ELF-1 (cell line): ENCODE measurements around the gene INF2.

ENCODE experiments used
- DNase-seq: peaks from one replicate; pipeline ENCODE4 v3.0.0-alpha.2; 2016; ENCODE audit warnings: low read depth, low spot score

The INF2 gene

DNA sequence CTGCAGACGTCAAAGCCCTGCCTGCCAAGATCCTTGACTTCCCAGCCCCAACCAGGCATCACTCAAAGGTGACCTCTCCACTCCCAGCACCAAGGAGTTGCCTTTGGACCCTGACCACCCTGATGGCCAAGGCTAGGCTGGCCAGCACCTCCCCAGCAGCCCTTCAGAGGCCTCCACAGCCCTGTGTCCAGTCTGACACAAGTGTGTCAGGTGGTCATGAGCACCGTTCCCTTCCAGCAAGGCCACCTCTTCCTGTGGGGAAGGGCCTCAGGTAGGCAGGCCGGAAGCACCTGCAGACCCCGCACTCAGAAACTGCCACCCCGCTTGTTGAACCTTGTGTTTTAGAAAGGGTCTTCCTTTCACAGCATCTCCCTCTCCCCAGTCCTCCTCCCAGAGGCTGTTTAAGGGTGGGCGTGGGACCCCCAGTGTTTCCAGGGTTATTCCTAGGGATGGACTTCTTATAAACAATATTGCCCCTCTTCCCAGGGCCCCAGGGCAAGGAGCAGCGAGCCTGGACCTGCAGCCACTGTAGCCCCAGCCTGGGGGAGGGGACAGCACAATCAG is 13.2 kb upstream of the INF2 start:
- DNase-seq, result no peak

DNA sequence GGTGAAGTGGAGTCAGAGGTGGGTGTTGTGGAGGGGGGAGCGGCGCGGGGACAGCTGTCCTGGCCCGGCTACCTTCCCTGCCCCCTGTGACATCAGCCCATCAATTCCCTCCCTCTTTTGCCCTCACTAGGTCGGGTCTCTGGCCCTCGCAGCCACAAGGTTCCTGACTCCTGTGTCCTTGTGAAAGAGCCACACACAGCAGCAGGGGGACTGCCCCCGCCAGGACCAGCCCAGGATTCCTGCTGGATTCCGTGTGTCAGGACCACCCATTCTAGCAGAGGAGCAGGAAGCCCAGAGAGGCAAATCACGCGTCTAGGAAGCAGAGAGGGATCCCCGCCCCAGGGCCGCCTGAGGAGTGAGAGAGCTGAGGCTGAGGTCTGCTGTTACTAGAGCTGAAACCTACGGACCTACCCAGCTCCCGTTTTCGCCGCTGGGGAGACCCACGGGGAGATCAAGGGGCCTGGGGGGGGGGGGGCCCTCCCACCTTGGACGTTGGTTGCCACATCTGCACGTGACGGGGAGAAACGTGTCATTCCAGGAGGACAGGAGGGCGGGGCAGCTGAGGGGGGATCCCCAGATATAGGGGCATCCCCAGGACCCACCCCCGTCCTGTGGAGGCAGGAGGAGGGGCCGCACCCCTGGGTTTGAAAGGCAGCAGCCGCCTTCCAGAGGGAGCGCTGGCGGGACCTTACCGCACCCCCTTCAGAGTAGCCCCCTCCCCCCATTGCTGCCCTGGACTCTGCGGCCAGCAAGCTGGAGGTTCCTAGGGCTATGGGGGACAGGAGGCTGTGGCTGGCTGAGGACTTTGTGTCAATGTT is 12.5 kb upstream of the INF2 start:
- DNase-seq, result peak; percentile 76

DNA sequence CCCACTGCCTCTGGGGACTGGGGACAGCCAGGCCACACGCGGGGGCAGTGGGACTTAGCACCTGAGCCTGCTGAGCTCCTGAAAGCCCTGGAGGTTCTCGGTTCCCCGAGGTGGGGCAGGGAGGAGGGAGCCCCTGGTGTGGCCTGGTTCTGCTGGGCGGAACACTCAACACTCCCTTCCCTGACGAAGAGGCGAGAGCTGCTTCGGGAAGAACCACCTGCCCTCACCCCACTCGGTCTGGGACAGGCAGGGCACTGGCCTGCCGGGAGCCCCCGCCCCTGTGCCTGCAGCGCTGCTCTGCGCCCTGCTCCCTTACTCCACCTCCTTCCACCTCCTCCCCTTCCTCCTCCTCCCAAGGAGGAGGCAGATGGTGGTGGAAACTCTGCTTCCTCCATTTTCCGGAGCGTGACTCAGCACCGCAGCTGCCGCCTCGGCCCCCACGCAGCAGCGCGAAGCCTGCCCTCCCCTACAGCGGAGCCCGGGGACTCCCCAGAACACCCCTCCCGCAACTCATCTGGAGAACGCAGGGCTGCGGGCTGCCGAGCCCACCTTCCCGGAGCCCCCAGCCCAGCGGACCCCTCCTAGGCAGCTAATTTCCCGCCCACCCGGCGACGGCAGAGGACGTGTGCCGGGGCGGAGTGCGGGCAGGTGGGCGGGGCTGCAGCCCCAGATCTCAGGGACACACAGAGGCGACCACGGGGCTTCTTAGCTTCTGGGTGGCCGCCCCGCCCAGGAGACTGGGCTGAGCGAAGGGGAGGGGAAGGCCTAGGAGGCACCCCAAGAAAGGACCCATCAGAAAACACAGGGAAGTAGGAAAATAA is 11.7 kb upstream of the INF2 start:
- DNase-seq, result peak; percentile 87

DNA sequence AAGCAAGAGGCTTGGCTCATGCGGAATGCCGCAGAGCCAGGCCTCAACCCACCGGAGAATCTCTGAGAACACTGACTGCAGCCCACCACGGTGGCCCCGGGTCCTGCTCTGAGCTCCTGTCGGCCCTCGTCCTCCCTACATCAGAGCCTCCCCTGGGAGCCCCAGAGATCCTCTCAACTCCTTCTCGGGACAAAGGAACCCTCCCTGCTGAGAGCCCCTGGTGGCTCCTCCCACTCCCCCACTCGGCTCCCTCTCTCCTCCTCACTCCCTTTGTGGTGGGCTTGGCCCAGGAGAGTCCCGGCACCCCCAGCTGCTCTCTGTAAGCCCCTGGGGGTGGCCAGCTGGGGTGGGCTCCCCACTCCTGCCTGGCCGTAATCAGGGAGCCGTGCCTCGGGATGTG is 11.1 kb upstream of the INF2 start:
- DNase-seq, result peak; percentile 62

DNA sequence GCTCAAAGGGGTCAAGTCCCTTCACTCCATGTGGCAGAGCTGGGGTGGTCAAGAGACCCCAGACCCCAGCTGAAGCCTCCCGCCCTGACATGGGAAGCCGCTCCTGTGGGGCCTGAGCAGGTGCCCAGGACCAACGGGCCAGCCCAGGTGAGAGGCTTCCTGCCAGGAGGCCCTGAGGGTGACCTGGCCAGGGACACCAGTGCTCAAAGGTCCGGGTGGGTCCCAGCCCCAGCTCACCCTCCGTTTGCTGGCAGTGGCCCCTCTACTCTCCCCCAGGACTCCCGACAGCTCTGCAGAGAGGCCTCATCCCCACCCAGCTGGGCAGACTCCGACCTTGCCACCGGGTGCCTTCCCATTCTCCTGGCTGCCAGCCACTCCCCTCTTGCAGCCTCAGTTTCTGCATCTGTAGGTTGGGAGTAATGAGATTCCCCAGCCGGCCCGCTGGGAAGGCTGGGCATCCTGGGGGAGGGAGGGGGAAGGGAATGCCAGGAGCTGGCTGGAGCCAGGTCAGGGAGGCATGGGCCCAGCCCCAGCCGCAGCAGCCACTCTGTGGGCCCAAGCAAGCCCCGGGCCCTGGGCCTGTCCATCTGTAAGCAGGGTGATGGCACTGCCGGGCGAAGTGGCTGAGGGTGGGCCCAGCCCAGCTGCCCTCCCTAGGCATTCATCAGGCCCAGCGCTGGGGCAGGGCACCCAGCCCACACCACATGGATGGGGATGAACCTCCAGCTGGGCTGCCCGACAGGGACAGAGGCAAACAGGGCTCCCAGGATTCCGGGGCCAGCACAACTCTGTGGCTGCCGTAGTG is 10.3 kb upstream of the INF2 start:
- DNase-seq, result no peak

DNA sequence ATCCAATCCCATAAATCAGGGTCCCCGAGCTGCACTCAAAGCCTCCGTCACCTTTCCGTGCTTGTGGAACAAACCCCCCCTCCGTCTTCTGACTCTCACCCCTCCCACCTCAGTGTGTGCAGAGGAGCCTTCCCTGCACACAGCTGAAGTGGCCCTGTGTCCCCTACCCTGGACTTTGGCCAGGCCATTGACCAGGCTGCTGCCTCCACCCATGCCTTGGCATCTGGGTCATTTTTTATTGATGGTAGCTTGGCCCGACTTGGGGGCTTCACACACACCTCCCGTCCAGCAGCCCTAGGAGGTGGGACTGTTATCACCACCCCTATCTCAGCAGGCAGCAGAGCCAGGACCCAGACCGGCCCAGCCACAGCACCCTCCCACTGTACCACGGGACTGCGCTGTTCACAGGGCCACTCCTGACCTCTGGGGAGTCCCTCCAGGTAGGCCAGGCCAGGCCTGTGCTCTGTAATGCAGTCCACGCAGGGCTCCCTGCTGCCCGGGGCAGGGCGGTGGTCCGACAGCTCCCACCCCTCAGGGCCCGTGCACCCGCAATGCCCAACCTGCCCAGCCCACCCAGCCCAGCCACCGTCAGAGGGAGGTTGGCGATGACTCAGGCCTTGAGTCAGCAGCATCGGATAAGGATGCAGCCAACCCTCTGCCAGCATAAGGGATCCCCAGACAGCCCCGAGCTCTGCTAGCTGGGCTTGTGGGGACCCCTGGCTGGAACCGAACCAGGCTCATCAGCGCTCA is 9.2 kb upstream of the INF2 start:
- DNase-seq, result peak; percentile 76

DNA sequence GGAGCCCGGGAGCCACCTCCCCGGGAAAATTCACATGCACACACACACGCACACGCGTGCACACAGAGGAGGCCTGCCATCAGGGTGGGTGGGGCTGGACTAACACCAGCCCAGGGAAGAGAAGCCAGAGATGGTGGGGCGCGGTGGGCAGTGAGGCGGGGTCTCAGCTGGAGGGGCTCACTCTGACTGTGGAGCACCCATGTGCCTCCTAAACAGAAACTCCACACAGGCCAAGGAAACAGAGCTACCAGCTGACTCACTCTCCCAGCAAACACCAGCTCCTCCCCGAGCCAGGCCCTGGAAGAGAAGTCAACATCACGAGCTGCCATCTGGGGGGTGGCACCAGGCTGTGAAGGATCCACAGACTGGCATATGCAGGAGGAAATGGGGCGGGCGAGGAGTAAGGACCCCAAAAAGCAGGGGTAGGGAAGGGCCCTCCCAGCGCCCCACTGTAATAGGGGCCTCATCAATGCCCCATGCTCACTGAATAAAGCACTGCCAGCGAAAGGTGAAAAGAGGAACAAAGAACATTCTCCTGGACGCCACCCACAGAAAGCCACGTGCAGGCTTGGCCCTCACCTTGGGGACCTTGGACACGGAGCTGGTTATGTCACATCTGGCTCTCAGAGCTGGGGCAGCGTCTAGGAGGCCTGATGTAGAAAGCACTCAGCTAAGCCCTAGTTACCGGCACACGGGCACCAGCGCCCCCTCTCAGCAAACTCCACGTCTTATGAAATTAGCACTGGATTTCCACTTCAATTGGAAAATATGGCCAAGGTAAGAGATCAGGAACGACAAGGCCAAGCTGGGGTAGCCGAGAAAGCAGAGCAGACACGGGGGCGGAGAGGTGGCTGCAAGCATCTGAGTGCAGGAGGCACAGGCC is 8.4 kb upstream of the INF2 start:
- no peak for DNase-seq

DNA sequence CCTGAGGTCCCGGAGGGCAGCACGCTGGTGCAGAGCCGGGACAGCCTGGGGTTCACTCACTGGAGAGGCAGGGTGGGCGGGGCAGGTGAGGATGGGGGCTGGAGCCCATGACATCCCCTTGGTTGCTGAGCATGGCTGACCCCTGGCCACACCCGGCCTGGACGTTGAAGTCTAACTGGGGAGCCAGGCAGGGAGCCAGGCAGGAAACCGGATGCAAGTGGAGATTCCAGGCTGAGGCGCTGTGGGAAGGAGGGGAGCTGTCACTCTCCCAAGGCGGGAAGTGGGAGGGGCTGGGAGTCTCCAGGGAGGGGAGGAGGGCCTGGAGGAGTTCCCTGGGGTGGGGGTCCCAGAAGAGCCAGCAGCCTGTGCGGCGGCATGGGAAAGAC is 7.7 kb upstream of the INF2 start:
- DNase-seq, result peak; percentile 93

DNA sequence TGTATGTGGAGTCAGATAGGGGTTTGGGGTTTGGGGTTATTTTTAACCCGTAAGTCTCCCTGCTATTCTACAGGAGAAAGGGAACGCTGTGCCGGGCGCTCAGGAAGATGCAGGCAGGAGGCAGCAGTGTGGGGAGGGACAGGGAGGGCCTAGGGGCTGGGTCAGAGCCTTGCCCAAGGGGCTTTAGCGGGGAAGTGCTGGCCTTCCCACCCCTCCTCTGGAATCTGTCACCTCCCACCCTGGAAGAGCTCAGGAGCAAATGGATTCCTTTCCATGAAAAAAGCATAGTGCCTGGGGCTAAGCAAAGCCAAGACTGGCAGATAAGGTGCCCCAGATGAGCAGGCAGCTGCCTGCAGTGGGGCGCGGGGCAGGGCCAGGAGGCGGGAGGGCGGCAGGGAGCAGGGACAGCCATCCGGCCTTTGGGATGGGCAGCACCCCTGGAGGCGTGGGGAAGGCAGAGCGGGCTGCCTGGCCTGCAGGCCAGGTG is 7.3 kb upstream of the INF2 start:
- peak; percentile 99 for DNase-seq

DNA sequence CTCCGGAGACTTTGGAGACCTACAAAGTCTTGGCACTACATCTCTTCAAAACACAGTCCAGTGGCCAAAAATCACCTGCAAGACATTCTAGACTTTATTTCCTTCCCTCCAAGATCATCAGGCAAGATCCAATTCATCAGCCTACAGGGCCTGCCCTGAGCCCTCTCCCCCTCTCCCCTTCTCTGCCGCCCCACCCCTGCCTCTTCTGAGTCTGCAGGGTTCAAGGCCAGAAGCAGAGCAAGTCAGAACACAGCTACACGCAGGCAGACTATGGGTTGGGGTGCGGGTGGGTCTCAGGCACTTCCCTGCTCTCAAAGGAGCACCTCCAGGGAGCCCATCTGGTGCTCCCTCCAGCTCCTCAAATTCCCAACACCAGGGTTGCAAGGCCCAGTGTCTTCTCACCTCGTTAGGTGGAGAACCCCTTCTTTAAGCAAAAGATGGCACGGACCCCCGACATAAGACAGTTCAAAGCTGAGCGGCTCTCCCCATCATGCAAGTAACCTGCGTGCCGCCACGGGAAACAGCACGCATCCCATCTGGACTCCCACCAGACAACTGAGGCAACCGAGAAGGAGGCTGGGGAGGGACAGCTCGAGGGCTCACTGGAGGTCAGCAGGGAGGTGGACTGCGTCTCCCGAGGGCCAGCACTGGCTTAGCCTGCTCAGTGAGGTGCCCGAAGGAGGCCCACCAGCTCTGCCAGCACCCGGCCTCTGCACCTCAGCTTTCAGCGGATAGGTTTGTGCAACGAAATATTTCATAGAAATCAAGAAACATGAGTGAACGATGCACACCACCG is 5.6 kb upstream of the INF2 start:
- DNase-seq, result no peak

DNA sequence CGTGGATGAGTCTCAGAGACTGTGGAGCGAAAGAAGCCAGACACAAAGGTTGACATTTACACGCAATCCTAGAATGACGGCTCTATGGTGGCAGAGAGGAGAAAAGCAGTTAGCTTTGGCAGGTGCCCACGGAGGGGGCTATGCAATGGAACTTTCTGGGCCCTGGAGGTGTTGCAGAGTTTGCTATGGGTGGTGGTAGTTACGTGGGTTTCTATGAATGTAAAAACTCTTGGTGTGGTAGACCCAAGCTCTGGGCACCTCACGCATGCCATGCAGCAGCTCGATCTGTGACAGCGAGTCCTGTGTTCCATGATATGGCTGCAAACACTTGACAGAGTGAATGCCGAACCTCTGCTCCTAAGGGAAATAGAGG is 5.0 kb upstream of the INF2 start:
- no peak for DNase-seq

DNA sequence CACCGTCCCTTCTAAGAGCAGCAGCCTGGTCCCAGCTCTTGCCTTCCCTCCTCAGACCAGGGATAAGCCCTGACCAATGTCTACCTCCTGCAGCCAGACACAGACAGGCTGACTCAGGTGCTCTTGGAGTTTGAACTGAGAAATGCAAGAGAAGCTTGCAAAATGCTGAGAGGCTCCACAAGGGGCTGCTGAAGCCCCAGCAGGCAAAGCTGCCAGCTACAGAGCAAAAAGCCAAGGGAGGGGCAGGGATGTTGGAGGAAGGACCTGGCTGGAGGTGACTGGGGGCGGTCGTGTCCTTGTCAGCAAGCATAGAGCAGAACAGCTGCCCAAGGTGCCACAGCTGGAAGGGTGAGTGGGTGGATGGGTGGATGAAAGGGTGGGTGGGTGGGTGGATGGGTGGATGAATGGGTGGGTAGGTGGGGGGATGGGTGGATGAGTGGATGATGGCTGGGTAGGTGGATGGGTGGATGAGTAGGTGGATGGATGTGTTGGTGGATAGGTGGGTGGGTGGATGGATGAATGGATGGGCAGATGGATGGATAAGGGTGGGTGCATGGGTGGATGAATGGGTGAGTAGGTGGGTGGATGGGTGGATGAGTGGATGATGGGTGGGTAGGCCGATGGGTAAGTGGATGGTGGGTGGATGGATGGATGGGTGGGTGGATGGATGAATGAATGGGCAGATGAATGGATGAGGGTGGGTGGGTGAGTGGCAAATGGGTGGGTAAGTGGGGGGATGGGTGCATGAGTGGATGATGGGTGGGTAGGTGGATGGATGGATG is 4.0 kb upstream of the INF2 start:
- peak; percentile 66 for DNase-seq

DNA sequence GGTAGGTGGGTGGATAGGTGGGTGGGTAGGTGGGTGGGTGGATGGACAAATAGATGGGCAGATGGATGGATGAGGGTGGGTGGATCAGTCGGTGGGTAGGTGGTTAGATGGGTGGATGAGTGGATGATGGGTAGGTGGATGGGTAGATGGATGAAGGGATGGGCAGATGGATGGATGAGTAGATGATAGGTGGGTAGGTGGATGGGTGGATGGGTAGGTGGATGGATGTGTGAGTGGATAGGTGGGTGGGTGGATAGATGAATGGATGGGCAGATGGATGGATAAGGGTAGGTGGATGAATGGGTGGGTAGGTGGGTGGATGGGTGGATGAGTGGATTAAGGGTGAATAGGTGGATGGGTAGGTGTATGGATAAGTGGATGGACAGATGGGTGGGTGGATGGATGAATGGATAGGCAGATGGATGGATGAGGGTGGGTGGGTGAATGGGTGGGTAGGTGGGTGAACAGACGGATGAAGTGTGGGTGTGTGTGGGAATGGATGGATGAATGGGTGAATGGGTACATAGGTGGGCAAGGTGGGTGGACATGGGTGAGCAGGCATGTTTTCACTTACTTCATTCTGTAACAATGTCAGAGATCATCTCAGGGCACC is 3.3 kb upstream of the INF2 start:
- no peak for DNase-seq

DNA sequence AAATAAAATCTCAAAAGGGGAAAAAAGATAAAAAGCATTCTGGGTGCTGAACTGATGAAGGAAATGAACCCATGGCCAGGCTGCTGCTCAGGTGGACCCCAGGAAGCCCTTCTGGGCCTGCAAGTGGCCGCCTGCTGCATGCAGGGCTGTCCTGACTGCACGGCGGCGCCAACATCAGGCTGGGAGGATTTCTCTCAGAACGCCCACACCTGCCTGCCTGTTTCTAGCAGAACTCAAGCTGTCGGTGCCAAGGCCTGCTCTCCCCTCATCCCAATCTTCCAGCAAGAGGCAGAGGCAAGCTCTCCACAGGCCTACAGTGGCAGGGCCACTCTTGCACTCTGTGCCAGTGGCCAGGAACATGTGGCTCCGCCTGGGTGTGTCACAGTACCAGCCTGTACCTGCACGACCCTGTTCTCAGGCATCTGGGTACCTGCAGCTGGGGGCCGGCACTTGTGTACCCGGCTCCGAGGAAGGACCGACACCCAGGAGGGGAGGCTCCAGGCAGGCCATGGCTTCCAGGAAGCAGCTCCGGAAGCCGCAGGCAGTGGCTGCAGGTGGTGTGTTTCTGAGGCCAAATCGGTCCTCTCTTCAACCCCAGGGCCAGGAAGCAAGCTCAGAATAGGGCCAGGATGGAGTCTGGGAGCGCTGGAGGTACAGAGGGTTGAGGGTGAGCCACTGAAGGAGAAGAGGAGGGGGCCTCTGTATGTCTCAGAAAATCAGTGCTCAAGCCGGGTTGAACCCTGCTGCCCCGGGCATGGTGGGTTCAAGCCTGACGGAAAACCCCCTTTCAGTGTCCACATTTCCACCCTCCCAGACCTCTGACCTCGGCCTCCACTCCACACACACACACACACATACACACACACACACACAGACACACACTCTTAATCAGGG is 2.5 kb upstream of the INF2 start:
- DNase-seq, result no peak

DNA sequence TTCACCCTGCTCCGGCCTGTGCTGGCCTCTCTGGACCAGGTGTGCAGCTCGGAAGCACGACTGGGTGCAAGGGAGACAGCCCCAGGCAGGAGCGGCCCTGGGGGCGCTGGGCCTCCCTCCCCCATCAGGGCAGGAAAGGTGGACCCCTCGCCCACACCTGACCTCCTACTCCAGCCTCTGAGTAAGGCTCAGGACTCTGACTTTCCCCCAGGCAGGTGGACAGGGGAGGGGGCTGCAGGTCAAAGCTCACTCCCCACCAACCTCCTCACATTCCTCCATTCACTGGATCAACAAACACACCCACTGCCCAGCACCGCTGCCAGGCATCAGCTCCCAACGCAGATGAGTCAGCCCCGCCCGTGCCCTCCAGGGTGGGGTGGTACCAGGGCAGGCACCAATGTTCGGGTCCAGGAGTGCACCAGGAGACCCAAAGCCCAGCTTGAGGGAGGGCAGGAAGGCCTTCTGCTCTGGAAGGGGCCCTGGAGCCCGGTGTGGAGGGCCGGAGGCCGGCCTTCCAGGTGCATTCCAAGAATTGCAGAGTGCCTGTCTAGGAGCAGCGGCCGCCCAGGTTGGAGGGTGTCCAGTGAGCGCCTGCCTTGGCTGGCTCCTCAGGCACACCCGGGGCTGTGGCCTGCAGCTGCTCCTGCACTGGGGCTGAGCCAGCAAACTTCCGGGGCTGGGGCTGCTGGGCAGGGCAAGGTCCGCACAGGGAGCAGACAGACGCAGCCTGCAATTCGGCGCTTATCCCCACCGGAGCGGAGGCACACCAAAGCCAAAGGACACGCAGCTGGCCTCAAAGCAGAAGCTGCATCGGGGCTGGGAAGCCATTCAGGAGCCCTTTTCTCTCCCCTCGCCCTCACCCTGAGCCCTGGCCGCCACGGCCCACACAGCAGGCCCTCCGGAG is 1.6 kb upstream of the INF2 start:
- peak; percentile 94 for DNase-seq
